Measurements from ENCODE around the gene SNX32. TPM values are rescaled to one million over a fixed set of nuclear protein-coding genes. Genes with fewer than 3 reads are reported as not detected.

SNX32 gene
- total and polyA plus RNA-seq, 9 of the 15 experiments (the other 6 are each of a cell fraction or from before 2014, with no cell fraction given) = 0.03 TPM; not detected in 7

DNA sequence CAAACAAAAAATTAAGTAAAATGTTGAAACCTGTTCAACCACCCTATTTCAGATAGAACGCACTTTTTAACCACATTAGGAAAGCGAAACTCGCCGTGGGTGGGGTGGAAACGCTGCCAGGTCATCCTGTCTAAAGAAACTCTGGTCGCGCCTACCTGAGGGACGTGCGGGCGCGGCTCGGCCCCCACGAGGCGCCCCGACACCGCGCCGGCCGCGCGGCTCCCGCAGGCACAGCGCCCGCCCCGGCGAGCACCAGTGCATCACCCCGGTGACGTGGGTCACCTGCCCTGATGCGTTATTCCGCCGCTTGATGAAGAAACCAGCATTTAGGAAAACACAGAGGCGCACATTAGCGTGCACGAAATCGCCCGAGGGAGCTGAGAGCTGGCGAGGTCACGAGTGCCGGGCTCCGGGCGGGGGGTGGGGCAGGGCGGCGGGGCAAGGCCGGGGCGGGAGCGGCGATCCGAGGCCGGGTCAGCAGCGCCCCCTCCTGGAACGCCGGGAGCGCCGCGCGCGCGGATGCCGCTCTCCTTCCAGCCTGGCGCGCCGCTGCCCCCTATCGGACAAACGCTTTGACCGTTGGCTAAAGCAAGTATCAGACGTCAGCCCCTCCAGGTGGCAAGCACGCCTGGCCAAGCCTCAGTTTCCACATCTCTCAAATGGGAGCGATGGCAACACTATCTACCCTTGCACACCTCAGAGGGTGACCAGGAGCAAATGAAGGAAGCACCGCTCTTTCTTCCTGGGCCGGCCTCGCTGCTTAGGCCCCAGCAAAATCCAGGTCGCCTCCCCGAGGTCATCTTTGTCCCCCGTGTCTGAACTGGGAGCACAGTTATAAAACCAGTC lies 15.7 kb upstream of the SNX32 start (continued):
- TF ChIP-seq ZNF644 (tag; IDR thresholded peaks at IDR 0.05; ENCODE audit: low read depth) = peak; percentile 57; the same call in 1 of the 2 replicates
- TF ChIP-seq, protein P1, sequence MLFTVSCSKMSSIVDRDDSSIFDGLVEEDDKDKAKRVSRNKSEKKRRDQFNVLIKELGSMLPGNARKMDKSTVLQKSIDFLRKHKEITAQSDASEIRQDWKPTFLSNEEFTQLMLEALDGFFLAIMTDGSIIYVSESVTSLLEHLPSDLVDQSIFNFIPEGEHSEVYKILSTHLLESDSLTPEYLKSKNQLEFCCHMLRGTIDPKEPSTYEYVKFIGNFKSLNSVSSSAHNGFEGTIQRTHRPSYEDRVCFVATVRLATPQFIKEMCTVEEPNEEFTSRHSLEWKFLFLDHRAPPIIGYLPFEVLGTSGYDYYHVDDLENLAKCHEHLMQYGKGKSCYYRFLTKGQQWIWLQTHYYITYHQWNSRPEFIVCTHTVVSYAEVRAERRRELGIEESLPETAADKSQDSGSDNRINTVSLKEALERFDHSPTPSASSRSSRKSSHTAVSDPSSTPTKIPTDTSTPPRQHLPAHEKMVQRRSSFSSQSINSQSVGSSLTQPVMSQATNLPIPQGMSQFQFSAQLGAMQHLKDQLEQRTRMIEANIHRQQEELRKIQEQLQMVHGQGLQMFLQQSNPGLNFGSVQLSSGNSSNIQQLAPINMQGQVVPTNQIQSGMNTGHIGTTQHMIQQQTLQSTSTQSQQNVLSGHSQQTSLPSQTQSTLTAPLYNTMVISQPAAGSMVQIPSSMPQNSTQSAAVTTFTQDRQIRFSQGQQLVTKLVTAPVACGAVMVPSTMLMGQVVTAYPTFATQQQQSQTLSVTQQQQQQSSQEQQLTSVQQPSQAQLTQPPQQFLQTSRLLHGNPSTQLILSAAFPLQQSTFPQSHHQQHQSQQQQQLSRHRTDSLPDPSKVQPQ (CRISPR knock-in tag; IDR thresholded peaks at IDR 0.05; ENCODE audit: borderline replicate concordance) = no peak
- no peak for TF ChIP-seq NR2C2 (CRISPR knock-in tag; IDR thresholded peaks at IDR 0.05)
- TF ChIP-seq NR2C2 (tag; IDR thresholded peaks at IDR 0.05) = peak; percentile 84
- TF ChIP-seq C11orf30 (IDR thresholded peaks at IDR 0.05; ENCODE audit: low read depth) = no peak
- no peak for TF ChIP-seq ARNT (IDR thresholded peaks at IDR 0.05)
- TF ChIP-seq KLF13 (tag; IDR thresholded peaks at IDR 0.05; ENCODE audit: borderline replicate concordance, low read depth) = 0 out of 2 replicates have a peak, but pooled peaks have one; percentile 54
- TF ChIP-seq ZNF408 (CRISPR knock-in tag; IDR thresholded peaks at IDR 0.05; ENCODE audit: low read depth) = no peak
- TF ChIP-seq BRF1 (IDR thresholded peaks at IDR 0.05; ENCODE audit: borderline replicate concordance, extremely low read depth, insufficient read length) = no peak
- TF ChIP-seq, protein P2, sequence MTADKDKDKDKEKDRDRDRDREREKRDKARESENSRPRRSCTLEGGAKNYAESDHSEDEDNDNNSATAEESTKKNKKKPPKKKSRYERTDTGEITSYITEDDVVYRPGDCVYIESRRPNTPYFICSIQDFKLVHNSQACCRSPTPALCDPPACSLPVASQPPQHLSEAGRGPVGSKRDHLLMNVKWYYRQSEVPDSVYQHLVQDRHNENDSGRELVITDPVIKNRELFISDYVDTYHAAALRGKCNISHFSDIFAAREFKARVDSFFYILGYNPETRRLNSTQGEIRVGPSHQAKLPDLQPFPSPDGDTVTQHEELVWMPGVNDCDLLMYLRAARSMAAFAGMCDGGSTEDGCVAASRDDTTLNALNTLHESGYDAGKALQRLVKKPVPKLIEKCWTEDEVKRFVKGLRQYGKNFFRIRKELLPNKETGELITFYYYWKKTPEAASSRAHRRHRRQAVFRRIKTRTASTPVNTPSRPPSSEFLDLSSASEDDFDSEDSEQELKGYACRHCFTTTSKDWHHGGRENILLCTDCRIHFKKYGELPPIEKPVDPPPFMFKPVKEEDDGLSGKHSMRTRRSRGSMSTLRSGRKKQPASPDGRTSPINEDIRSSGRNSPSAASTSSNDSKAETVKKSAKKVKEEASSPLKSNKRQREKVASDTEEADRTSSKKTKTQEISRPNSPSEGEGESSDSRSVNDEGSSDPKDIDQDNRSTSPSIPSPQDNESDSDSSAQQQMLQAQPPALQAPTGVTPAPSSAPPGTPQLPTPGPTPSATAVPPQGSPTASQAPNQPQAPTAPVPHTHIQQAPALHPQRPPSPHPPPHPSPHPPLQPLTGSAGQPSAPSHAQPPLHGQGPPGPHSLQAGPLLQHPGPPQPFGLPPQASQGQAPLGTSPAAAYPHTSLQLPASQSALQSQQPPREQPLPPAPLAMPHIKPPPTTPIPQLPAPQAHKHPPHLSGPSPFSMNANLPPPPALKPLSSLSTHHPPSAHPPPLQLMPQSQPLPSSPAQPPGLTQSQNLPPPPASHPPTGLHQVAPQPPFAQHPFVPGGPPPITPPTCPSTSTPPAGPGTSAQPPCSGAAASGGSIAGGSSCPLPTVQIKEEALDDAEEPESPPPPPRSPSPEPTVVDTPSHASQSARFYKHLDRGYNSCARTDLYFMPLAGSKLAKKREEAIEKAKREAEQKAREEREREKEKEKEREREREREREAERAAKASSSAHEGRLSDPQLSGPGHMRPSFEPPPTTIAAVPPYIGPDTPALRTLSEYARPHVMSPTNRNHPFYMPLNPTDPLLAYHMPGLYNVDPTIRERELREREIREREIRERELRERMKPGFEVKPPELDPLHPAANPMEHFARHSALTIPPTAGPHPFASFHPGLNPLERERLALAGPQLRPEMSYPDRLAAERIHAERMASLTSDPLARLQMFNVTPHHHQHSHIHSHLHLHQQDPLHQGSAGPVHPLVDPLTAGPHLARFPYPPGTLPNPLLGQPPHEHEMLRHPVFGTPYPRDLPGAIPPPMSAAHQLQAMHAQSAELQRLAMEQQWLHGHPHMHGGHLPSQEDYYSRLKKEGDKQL (CRISPR knock-in tag; IDR thresholded peaks at IDR 0.05; ENCODE audit: borderline replicate concordance) = no peak
- TF ChIP-seq SMARCE1 (IDR thresholded peaks at IDR 0.05) = no peak
- TF ChIP-seq ZNF707 (CRISPR knock-in tag; conservative IDR thresholded peaks at IDR 0.05) = no peak
- no peak for TF ChIP-seq XRCC3 (IDR thresholded peaks at IDR 0.05)
- TF ChIP-seq HNRNPK (IDR thresholded peaks at IDR 0.05; ENCODE audit: low read depth, low read length, poor library complexity, severe bottlenecking) = no peak
- TF ChIP-seq ZNF780A (CRISPR knock-in tag; IDR thresholded peaks at IDR 0.05) = no peak
- TF ChIP-seq SRSF9 (IDR thresholded peaks at IDR 0.05; ENCODE audit: borderline replicate concordance, low read depth, low read length) = no peak
- TF ChIP-seq TEAD1 (CRISPR knock-in tag; IDR thresholded peaks at IDR 0.05) = peak in 1 of 2 experiments; percentile 63; a peak in 1 of 4 replicates
- no peak for TF ChIP-seq ZNF143 (CRISPR knock-in tag; IDR thresholded peaks at IDR 0.05)
- TF ChIP-seq ZNF232 (CRISPR knock-in tag; IDR thresholded peaks at IDR 0.05) = no peak
